GM18499 (cell line): ENCODE results near the gene CARD19.

ENCODE experiments used
- ATAC-seq: cut with Tn5 transposase; IDR thresholded peaks from one replicate; pipeline ENCODE4 v1.9.1; 2021; ENCODE audit warnings: moderate number of reproducible peaks; ENCODE audit not compliant: insufficient read depth, unreplicated experiment

CARD19 gene

DNA sequence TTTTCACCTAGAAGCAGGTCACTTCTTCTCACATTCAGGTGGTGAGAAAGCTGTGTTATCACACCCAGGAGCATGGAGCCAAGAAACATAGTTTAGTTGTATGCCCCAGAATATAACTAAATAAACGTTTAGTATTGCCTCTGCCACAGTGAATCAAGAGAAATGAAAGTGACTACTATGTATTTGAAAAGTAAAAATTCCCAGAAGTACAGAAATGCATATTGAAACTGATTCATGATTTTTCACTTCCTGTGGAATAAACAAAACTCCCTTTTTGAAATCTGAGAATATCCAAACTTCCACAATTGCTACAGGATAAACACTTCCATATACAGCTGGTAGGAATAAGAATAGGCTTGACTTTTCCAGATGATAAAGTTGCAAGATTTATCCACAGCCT, 53.3 kb downstream of the CARD19 start:
- no peak for ATAC-seq

DNA sequence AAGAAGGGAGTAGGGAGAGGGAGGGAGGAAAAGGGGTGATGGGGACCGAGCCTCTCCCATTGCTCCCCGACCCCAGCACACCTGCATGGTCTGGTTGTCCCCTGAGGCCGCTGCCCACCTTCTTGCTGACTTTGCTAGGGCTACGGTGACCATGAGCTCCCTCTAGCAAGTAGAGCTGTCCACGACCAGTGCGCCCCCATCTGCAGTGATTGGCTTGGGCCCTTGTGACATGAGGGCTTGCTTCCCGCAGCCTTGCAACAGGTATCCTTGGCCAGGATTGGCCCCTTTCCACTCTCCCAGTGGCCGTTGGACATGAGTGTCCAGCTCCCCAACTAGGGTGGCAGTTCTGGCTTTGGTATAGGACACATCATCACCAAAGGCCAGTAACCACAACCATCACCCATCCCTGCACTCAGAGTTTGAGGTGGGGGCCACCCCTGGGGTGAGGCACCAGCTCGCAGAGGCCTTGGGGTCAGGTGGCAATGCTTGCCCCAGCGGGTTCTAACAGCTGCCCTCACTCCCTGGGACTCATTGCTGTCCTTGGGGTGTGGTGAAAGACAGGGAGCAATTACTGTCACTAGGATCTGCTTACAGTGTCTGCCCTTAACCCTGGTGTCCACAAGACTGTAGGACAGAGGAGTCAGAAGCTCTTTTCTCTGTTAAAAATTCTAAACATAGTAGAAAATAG, 55.2 kb downstream of the CARD19 start:
- no peak for ATAC-seq

DNA sequence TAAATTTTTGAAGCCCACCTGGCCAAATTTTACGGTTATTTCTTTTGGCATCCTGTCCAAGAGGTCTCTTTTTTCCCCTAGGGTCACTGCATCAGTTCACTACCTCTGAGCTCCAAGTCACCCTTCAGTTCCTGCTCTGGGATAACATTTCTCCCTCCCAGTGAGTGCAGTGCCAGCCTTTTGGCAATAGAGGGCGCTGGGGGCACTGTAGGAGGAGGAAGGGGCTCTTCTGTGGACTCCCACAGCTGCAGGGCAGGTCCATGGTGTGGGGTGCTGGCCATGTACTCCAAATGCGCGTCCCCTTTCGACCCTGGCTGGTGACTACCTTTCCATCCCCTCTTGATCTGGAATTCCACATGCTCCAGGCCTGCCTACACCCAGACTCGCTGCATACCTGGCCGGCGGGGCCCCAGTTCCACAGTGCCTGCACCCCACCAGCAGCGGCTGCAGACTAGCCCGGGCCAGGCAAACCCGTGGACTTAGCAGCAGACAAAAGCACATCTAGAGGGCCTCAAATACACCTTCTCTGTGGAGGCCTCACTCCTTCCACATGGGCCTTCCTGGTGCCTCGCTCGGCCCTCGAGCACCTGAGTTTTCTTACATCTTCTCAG, 58.4 kb downstream of the CARD19 start:
- no peak for ATAC-seq

DNA sequence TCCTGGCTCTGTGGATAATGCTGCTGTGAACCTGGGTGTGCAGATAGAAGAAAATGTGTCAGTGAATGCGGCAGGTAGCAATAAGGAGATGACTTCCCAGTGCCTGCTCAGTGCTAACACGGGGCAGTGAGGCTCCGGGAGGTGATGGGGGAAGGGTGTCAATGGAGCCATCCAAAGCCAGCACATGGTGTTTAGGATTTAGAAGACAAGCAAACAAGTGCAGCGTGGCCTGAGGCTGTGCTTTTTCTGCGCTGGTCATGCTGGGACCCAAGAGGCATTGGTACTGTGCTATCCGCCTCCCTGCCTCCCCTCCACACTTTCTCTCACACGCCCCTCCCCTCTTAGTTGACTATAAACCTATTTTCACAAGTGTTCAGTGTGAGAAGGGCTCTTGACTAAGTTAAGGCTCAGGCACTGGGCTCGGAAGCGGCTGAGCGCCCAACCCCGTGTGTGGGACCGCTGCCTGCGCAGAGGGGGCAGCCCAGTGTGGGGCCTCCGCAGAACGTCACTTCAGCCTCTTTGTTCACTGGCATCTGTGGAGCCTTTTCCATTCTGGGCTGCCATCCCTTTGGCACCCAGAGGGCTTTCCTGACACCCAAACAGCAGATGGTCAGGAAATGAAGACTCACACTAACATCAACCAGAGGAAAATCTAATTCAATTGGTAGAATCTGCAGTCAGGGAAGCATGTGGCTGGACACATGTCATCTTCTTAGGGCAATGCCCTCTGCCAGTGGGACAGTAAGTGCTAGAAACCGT, 59.9 kb downstream of the CARD19 start:
- ATAC-seq, result no peak

DNA sequence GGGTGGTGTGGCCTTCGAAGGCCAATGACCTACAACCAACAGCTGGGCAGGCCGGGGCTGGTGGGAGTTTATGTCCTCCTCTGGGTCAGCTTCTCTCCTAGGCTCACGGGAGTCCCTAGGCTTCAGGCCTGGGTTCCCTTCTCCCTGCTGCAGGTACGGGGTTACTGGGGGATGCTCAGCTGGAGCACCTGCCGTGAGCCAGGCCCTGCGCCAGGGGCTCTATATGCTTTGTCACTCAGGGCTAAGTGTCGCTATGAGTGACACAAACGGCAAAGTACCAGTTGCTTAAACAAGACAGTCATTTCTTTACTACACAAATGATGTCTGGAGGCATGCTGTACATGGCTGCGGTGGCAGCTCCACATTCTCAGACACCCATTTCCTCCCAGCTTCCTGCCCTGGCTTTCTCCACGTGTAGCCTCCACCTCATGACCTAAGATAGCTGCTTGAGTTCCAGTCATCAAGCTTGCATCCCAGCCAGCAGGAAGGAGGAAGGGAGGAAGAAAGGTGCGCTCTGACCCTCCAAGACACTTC, 60.5 kb downstream of the CARD19 start:
- no peak for ATAC-seq

DNA sequence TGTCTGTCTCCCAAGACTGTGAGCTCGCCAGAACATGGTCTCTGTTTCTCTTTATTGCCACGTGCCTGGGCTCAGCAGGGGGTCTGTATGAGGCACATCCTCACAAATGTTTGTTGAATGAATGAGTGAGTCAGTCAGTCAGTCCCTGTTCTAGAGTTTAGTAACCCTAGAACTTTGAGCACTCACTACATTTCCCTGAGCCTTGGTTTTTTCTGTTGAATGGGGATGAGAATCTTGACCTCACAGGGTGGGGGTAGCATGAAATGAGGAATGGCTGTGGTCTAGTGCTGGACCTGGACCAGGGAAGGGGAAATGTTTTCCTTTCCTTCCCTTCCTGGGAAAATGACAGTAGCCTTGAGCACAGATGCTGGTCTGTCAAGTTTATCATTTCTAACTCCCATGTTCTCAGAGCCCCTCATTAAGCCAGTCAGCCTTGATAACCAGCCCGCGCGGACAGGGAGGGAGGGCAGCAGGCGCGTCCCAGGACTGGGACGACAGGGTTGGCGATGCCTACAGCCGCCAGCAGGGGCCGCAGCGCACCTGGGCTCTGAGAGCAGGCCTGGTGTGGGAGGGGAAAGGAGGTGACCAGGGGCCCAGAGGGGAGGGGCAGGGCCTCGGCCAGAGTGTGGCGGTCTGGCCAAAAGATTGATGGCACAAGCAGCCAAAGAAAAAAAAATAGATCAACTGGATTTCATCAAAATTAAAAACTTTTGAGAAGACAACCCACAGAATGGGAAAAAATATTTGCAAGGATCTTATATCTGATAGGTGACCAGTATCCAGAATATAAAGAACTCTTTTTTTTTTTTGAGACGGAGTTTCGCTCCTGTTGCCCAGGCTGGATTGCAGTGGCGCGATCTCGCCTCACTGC, 63.8 kb downstream of the CARD19 start:
- ATAC-seq, result no peak

DNA sequence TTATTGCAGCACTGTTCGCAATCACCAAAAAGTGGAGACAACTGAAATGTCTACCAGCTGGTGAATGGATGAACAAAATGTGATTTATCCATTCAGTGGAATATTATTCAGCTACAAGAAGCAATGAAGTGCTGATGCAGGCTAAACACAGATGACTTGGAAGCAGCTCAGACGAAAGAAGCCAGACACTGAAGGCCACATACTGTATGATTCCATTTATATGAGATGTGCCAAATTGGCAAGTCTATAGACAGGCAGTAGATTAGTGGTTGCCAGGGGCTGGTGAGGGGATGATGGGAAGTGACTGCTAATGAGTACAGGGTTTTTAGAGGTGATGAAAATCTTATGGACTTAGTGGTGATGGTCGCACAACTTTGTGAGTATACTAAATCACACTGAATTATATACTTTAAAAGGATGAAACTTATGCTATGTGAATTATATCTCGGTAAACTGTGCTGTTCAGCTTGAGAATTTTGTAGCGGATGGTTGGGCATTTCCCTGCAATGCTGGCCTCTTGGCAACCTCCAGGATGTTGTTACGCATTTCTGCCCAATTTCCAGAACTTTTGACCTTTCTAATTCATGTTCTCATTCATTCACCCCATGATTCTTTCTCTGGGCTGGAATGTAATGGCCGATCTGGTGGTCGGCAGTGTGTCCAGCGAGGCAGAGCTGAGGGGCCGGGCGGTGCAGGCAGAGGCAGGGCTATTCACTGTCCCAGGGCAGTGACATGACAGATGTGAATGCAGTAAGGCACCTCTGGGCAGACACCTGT, 66.0 kb downstream of the CARD19 start:
- no peak for ATAC-seq
